ENCODE measurements around the gene MYCL.
"Not testable (repeated sequence)": the region's sequence is repeated elsewhere in the genome, so short reads cannot be mapped to it uniquely, and the experiment has no call there.

MYCL gene

GRCh38 chr1:39915499-39916129, 13.9 kb upstream of the MYCL start:
- no peak for FAIRE-seq

- FAIRE-seq = not testable (repeated sequence)
Measured at GRCh38 chr1:39913136-39913535, 11.4 kb upstream of the MYCL start.

- no peak for FAIRE-seq
Measured at GRCh38 chr1:39910263-39910662, 8.5 kb upstream of the MYCL start.

- no peak for FAIRE-seq
Measured at GRCh38 chr1:39908534-39908933, 6.8 kb upstream of the MYCL start.

- no peak for FAIRE-seq
Measured at GRCh38 chr1:39907528-39908453, 6.1 kb upstream of the MYCL start.

GRCh38 chr1:39905172-39905571, 3.5 kb upstream of the MYCL start:
- FAIRE-seq = no peak

GRCh38 chr1:39902460-39902807, 717 bp upstream of the MYCL start:
- no peak for FAIRE-seq

GRCh38 chr1:39901464-39901713, 328 bp downstream of the MYCL start:
- no peak for FAIRE-seq

GRCh38 chr1:39900662-39901463, 854 bp downstream of the MYCL start:
- FAIRE-seq = no peak

GRCh38 chr1:39899611-39900538, 1.8 kb downstream of the MYCL start:
- no peak for FAIRE-seq

- FAIRE-seq = peak; percentile 99
Measured at GRCh38 chr1:39898648-39899603, 2.8 kb downstream of the MYCL start.

GRCh38 chr1:39898191-39898590, 3.5 kb downstream of the MYCL start:
- no peak for FAIRE-seq

- peak; percentile 75 for FAIRE-seq
Measured at GRCh38 chr1:39896909-39897685, 4.6 kb downstream of the MYCL start.

- no peak for FAIRE-seq
Measured at GRCh38 chr1:39895731-39896480, 5.8 kb downstream of the MYCL start.

GRCh38 chr1:39894884-39895495, 6.7 kb downstream of the MYCL start:
- FAIRE-seq = peak; percentile 41

GRCh38 chr1:39892601-39893595, 8.8 kb downstream of the MYCL start:
- FAIRE-seq = peak; percentile 97

- no peak for FAIRE-seq
Measured at GRCh38 chr1:39890880-39891279, 10.8 kb downstream of the MYCL start.

GRCh38 chr1:39890273-39890672, 11.4 kb downstream of the MYCL start:
- FAIRE-seq = no peak
